GM18520 (cell line): ENCODE measurements around the gene HDAC2.
"Not testable (repeated sequence)": the region's sequence is repeated elsewhere in the genome, so short reads cannot be mapped to it uniquely, and the experiment has no call there.

Experiments
- ATAC-seq: cut with Tn5 transposase; IDR thresholded peaks from one replicate; pipeline ENCODE4 v1.9.1; 2021; ENCODE audit not compliant: unreplicated experiment

HDAC2 gene

DNA sequence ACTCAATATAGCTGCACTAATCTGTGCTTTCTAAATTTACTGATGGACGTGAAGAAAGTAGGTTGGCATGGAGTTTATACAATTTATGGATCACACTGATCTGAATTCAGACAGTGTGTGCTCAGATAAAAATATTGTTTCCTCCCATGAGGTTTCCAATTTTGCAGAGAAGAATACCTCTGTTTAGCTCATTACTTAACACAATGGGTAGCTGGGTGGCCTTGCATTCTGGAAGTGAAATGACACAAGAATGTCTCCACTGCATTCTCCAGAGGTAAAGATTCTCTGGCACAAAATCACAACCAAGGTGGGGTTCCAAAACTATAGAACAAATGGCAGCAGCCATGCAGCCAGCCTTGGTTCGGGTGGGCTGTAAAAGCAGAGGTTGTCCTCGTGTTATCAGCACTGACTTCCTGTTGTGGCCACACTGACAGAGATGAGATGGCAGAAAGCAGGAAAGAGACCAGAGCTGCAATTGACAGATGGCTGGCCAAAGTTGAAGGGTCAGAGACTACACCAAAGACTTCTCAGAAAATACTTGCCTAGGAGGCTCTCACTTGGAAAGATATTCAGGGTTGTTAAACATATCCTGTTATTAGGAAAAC lies 50.2 kb downstream of the HDAC2 start:
- ATAC-seq: peak; percentile 66

DNA sequence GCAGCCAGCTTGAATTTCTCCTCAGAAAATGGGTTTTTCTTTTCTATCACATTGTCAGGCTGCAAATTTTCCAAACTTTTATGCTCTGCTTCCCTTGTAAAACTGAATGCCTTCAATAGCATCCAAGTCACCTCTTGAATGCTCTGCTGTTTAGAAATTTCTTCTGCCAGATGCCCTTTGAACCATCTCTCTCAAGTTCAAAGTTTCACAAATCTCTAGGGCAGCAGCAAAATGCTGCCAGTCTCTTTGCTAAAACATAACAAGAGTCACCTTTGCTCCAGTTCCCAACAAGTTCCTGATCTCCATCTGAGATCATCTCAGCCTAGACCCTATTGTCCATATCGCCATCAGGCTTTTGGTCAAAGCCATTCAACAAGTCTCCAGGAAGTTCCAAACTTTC lies 60.7 kb downstream of the HDAC2 start:
- ATAC-seq: not testable (repeated sequence)

DNA sequence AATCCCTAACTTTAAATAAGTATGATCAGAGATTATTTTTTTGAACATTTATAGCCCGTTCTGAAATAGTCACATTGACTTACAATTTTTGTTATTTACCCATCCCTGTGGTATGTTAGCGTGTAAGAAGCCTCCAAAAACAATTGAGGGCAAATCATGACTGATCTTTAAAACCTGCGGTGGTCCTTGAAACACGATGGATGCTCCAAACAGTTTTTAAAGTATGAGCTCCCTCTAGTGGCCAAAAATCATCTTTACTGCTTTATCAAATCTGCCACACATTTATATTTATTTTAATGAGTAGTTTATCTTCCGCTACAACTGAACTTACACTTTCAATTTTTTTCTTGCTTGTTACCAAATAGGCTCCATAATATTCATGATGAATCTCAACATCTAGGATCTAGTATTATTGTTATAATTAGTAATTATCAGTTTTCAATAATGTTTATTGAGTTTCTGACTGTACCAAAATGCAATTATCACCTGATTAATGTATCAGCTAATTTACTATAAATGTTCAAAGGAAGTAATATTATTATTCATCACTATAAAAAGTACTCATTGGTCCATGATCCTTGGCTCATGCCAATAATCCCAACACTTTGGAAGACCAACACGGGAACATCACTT lies 61.6 kb downstream of the HDAC2 start:
- ATAC-seq: no peak

DNA sequence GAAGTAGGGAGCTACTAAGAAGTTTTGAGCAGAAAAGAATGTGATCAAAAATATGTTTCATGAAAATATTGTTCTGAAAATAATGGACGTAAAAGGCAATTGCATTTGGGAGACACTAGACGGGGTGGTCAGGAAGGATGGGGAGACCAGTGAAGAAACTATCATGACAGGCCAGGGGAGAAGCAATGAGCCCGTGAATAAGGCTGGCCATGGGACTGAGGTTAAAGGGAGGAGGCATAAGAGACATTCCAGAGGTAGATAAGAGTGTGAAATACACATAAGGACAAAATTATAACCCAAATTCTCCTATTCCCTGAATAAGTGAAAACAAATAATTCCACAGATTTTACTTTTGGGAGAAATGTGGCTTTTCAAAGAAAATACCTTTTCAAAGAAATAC lies 62.1 kb downstream of the HDAC2 start:
- ATAC-seq: no peak

DNA sequence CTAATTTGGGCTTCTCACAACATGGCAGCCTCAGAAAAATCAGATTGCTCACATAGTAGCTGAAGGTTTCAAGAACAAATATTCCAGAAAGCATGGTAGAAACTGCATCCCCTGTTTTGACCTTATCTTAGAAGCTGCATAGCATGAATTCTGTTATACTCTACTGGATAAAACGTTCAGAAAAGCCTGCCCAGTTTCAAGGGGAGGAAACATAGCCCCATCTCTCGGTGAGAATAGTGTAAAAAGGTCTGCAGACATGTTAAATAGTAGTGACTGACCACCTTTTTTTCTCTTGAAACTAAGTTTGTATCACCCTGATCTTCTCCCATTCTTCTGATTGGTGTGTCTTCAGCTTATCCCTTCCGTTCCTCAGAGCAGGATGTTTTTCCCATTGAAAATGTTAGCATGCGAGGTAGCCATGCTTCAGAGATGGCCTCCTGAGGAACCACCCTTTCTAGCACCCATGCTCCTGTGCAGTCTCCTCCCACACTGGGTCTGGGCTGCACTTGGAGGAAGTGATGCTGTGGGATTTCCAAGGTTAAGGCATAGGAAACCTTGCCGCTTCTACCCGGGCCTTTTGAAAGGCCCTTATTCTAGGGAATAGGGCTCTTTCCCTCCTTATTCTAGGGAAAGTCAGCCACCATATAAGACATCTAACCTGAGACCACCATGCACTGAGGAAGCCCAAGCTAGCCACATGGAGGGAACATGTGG lies 63.7 kb downstream of the HDAC2 start:
- ATAC-seq: no peak

DNA sequence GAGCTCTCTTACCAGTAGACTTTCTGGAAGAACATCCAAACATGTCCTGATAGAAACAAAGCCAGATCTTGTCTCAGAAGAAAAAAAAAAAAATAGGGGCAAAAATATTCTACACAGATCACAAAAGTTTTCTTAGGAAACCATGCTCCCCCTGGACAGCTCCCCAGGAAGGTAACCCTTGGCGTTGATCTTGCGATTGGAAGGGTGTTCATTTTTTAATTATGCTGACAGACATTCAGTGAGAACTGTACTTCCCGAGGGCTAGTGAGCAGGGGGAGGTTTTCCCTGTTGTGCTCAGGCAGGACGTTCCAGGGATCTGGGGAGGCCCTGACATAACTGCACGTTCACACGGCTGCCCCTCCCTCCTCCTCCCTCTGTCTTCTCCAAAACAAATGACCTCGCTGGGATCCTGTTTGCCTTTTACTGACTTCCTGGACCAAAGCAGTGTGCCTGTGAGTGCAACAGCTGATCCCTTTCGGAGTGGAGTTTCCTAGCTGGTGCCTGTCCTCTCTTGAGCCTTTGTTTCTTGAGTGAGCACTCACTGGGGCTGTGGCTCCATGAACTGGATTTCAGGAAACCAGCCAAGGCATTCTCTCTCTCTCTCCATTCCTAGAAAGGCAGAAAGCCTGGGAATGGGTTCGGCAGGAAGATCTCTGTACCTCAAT lies 67.2 kb downstream of the HDAC2 start:
- no peak for ATAC-seq

DNA sequence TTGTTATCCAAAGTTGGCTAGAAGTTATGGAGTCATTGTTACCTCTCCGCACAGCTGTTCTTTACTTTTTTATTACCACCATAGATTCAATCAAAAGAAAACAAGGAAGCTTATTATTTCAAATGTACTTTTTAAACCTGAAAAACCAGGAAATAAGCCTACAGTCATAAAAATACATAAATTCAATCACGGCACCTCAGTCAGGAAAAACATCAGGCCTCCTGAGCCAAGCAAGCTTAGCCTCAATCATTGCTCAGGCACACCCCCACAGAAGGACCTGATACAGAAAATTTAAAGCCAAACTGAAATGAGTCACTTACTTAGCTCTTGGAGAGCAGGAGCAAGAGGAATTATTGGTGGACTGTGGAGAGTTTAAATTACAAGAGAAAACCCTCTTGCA lies 69.5 kb downstream of the HDAC2 start:
- ATAC-seq: no peak

DNA sequence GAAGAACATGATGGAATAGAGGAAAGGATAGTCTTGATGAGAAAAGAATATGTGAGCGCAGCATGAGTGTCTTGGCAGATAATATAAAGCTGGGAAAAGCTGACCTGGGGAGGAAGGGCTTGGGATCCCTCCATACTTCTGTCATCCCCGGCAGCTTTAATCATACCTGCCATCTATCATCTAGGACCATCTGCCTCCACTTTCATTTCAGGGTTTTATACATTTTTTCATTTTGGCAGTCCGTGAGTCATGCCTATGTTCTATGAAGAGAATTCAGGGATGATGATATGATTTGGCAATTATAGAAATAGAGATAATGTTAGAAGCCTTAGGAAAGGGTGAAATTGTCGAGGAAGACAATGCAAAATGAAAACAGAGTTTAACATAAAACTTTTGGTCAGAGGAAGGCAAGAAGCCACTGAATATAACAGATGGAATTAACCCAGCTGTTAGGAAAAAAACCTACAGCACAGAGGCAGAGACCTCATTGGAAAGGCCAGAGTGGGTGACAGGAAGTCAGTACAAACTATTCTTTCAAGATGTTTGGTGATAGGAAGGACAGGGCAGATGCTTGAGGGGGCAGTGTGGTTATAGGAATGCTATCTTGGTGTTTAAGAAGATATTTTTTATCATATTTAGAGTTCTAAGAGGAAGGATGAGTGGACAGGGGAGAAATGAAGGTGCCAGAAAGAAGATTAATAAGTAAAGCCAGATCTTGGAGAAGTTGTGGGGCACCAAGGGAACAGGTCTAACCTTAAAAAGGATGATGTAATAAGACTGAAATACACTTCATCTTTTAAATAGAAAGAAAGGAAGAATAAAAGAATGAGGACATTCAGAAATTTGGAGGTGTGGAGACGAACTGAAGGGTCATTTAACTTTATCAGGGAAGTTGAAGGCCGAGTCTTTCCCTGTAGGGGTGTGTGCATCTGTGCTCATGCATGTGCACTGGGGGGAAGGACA lies 76.0 kb downstream of the HDAC2 start:
- ATAC-seq: no peak

DNA sequence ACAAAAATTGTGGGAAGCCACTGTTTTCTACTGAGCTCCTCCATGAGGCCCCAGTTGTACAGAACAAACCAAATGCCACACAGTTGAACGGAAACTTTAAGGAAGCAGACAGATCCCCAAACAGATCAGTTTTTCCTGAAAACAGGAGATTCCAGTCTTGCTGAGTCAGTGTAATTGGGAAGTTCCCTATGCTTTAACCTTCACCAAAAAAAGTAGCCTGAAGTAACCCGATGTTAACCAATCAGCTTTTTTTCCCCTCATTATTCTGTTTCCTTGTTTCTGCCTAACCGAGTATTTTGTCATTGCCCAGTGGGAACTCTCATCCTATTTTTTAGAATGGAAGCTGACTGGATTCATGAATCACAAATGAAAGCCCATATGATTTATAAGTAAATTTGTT lies 77.1 kb downstream of the HDAC2 start:
- ATAC-seq: no peak

DNA sequence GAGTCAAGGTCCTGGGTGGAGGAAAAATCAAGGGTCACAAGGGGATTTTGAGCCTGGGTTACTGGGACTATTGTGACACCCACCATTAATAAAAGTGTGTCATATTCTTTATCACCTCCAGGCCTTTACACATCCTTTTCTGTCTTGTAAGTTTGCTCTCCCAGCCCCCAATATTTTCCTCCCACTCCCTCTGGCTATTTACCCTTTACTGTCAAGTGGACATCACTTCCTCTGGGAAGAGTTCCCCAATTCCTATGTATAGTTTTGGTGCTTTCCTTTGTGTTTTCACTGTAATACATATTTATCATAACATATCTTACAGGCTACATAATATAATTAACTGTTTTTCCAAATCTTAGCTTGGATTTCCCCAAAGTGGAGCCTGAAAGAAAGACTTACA lies 77.5 kb downstream of the HDAC2 start:
- no peak for ATAC-seq

DNA sequence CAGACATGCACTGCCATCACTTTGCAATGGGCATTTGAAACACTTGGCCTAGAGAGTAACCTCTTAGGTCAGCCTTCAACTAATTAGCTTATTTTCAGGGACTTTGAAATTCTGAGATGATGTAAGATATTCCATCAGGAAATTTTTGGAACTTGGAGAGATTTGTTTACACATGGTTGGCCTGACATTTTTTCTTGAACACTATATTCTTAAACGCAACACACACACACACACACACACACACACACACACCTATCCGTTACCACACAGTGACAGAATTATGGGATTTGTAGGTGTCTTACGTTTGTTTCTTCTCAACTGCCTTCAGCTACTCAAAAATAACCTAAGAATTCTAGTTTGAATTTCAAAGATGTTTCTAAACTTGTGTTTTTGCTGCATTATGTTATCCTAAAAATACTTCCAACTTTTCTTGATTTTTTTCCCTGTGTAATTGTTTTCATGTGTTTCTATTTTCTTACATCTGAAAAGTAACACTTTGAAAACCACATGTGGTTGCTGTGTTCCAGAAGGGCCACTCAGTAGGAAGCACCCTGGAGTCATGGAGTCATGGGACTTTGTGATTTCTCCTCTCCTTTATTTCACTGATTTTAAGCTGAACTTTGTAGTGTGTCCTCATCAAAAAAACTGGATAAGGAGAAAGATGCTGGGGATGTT lies 81.9 kb downstream of the HDAC2 start:
- no peak for ATAC-seq

DNA sequence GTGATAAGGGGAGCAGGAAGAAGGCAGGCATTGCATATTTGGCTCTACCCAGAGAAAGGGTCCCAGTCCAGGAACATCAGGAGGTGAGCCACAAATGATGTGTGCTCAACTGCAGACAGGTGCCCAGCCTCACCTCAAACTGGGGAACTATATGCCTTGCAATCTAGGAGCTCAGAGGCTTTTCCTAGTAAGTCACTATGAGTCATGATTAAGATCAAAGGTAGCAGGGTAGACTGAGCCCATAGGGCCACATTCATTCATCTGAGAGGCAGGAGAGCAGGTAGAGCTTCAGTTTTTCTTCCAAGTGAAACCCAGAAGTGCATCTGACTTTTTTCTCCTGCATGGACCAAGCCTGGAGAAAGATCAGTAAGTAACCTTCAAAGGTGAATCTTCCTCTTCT lies 82.5 kb downstream of the HDAC2 start:
- no peak for ATAC-seq

DNA sequence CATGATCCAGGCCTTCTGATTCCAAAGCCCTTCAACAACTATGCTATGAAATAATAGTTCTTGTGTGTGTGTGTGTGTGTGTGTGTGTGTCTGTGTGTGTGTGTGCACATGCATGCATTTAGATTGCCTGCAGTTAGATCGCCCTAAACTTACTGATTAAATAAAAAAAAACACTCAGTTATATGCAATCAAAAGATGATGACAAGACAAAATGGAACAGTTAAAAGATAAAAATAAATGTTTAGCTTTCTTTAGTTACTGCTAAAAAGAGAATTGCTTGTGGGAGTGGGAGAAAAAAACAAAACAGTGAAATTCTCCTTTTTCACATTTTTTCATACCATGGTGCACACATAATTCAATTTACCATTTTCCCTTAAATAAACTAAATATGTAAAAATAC lies 84.4 kb downstream of the HDAC2 start:
- no peak for ATAC-seq

DNA sequence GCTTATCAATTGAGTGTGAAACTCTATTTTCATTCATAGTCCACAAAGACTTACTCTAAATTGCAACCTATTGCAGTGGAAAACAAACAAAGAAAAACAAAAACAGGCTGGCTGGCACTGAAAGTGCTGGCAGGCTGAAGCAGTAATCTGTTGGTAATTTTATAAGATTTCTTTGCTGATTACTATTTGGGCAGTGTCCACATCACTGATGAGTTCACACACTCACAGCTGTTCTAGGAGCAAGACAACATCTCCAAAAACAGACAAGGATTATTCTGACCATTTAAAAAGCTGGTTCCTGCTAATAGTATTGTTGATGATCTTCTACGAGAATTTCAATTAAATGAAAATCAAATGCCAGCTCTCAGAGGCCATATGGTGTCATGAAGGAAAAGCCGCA lies 86.9 kb downstream of the HDAC2 start:
- no peak for ATAC-seq
